ENCODE measurements around the gene CRIP3.

DNA sequence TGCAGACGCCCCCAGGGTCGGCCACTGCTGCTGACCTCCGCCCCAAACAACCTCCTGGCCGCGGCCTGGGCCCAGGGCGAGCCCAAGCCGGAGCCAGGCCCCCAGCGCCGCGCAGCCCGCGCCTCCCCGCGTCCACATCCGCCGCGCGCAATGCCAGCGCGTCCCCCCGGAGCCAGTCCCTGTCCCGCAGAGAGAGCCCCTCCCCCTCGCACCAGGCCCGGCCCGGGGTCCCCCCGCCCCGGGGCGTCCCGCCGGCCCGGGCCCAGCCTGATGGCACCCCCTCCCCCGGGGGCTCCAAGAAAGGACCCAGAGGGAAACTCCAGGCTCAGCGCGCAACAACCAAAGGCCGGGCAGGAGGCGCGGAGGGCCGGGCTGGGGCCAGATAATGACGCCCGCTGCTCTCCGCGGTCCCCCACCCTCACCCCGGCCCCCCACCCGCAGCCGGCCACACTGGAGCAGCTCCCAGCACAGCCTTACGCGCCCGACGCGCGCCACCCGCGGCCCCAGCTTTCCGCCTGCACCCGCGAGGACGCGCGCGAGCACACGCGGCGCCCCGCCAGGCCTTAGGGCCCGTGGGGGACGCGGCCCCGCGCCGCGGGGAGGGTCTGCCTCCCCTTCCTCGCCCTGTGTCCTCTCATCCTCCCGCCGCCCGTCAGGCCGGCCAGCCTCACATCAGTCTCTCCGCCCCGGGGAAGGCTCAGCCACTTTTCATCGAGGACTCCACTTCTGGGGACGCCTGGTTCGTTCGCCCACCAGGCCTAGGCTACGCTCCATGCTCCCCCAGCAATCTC lies 23.4 kb downstream of the CRIP3 start:
- TF ChIP-seq, protein P1, sequence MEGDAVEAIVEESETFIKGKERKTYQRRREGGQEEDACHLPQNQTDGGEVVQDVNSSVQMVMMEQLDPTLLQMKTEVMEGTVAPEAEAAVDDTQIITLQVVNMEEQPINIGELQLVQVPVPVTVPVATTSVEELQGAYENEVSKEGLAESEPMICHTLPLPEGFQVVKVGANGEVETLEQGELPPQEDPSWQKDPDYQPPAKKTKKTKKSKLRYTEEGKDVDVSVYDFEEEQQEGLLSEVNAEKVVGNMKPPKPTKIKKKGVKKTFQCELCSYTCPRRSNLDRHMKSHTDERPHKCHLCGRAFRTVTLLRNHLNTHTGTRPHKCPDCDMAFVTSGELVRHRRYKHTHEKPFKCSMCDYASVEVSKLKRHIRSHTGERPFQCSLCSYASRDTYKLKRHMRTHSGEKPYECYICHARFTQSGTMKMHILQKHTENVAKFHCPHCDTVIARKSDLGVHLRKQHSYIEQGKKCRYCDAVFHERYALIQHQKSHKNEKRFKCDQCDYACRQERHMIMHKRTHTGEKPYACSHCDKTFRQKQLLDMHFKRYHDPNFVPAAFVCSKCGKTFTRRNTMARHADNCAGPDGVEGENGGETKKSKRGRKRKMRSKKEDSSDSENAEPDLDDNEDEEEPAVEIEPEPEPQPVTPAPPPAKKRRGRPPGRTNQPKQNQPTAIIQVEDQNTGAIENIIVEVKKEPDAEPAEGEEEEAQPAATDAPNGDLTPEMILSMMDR (conservative IDR thresholded peaks at IDR 0.05; ENCODE audit: low read length), result no peak
- TF ChIP-seq EZH2phosphoT487 (IDR thresholded peaks at IDR 0.05; ENCODE audit: borderline replicate concordance), result no peak
